ENCODE measurements around the gene CFAP107. TPM values are rescaled to one million over a fixed set of nuclear protein-coding genes. Genes with fewer than 3 reads are reported as not detected.
"Not testable (repeated sequence)": the region's sequence is repeated elsewhere in the genome, so short reads cannot be mapped to it uniquely, and the experiment has no call there.

The CFAP107 gene
- total RNA-seq, 6 donors from 2014 or later = 0.76 to 6.2 (median 3.4) TPM; not detected in 1

DNA sequence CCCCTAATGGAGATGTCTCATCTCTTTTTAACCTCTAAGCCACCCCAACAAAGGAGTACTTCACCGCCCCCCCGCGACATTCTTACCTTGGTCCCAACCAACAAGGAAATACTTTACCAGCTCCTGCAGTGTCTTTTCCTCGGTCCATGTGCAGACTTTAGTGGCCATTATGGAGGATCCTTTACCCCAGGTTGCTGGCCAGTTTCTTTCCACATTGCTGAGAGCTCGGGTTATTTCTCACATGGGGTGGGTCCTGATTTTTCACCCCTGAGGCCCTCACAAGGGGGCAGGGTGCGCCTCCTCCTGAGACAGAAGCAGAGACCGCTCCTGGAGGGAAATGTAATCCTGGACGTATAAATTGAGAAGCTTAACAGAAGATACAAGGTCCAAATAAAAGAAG, 33.1 kb upstream of the CFAP107 start:
- Histone ChIP-seq H3K4me3 (no peak overlapping the region), H3K27ac (no peak overlapping the region), H3K4me1 (no peaks in the 10 kb centered on the region), H3K27me3 (no peaks in the 10 kb centered on the region), H3K36me3 (no peaks in the 10 kb centered on the region), H3K9me3 (no peaks in the 10 kb centered on the region)
- no peak for DNase-seq
- 78 to 90% methylated on average over 8 of the region's 8 CpGs for WGBS, 2 donors
- TF ChIP-seq CTCF (IDR thresholded peaks at IDR 0.05) = no peak
- TF ChIP-seq EP300 (IDR thresholded peaks at IDR 0.05) = no peak
- ATAC-seq (ENCODE audit: low FRiP score in 2 of 2) = no peak

DNA sequence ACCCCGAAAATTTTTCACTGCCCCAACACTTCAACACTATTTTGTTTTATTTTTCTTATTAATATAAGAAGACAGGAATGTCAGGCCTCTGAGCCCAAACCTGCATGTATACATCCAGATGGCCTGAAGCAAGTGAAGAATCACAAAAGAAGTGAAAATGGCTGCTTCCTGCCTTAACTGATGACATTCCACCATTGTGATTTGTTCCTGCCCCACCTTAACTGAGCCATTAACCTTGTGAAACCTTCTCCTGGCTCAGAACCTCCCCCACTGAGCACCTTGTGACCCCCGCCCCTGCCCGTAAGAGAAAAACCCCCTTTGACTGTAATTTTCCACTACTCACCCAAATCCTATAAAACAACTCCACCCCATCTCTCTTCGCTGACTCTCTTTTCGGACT, 32.3 kb upstream of the CFAP107 start:
- not testable (repeated sequence) for H3K4me3 ChIP-seq; H3K27ac ChIP-seq; H3K27me3 ChIP-seq; H3K36me3 ChIP-seq; H3K4me1 ChIP-seq; DNase-seq; H3K9me3 ChIP-seq; ATAC-seq (ENCODE audit: low FRiP score in 2 of 2)
- WGBS, 2 donors = 83 to 84% methylated on average over 5 of the region's 5 CpGs

DNA sequence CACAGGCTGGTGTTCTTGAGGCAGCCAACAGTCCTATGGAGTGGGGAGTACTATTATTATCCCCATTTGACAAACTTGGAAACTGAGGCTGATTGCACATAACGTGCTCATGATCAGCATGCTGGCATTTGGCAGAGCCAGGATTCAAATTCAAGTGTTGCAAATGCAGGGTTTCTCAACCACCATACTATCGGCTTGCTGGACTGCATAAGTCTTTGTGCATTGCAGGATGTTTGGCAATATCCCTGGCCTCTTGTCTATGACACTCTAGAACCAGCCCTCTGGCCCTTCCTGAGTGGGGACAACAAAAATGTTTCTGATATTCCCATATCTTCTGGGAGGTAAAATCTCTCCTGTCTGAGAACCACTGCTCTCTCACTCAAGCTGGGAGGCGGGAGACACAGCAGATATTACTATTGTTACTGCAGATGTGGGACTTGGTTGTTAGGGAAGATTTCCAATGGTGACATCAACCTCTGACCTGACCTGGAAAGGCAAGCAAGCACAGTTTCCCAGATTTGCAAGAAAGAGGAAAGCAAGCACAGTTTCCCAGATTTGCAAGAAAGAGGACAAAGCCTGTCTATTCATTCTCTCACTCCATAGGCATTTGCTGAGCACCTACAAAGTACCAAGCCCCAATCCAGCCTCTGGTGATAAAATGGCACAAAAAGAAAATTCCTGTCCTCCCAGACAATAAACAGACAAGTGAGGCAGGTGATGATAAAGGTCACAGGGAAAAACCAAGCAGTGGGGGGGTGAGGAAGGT, 31.1 kb upstream of the CFAP107 start:
- Histone ChIP-seq H3K4me3 (no peak overlapping the region), H3K4me1 (no peaks in the 10 kb centered on the region), H3K9me3 (no peaks in the 10 kb centered on the region), H3K36me3 (no peaks in the 10 kb centered on the region), H3K27ac (no peak overlapping the region), H3K27me3 (no peaks in the 10 kb centered on the region)
- ATAC-seq (ENCODE audit: low FRiP score in 2 of 2) (peak in 1 of 2 donors; percentile 30), DNase-seq (no peak)
- no peak for TF ChIP-seq POLR2AphosphoS5 (IDR thresholded peaks at IDR 0.05)
- no peak for TF ChIP-seq EP300 (IDR thresholded peaks at IDR 0.05)
- TF ChIP-seq POLR2A (IDR thresholded peaks at IDR 0.05) = no peak
- no peak for TF ChIP-seq CTCF (IDR thresholded peaks at IDR 0.05)
- 50 to 63% methylated on average over 3 of the region's 3 CpGs for WGBS, 2 donors

DNA sequence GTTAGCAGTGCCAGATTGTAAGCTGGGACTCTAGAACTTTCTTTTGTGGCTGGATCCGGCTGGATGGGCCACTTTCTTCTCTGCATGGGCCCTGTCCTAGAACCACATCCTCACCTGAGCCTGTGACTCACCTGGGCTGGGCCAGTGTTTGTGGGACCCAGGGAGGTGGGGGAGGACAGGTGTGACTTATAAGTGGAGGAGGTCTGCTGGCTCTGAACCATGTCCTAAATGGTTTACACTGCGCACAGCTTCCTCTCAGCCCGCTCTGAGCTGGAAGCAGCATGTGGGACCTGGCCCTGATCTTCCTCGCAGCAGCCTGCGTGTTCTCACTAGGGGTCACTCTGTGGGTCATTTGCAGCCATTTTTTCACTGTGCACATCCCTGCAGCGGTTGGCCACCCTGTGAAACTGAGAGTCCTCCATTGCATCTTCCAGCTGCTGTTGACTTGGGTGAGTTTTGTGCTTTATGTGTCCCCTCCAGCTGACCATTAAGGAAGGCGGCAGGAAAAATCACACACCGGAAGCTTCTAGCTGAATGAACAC, 30.0 kb upstream of the CFAP107 start, which contains the start of gene AADACL3:
Gene AADACL3, plus strand, starts transcription at position 215 of the 542 bp plus-strand sequence. Its CDS starts 67 bp downstream, at position 282.
- Histone ChIP-seq H3K27ac (no peak within 1 kb of the TSS), H3K4me1 (no peaks in the 10 kb centered on the region), H3K9me3 (no peaks in the 10 kb centered on the region), H3K36me3 (no peaks in the 10 kb centered on the region), H3K27me3 (no peaks in the 10 kb centered on the region), H3K4me3 (no peak within 1 kb of the TSS)
- whole genome bisulfite sequencing, 2 donors = 85 to 88% methylated on average over 7 to 8 of the region's 8 CpGs
- DNase-seq (no peak), ATAC-seq (ENCODE audit: low FRiP score in 2 of 2) (no peak)
- TF ChIP-seq CTCF (IDR thresholded peaks at IDR 0.05) (no peak), EP300 (IDR thresholded peaks at IDR 0.05) (no peak)

DNA sequence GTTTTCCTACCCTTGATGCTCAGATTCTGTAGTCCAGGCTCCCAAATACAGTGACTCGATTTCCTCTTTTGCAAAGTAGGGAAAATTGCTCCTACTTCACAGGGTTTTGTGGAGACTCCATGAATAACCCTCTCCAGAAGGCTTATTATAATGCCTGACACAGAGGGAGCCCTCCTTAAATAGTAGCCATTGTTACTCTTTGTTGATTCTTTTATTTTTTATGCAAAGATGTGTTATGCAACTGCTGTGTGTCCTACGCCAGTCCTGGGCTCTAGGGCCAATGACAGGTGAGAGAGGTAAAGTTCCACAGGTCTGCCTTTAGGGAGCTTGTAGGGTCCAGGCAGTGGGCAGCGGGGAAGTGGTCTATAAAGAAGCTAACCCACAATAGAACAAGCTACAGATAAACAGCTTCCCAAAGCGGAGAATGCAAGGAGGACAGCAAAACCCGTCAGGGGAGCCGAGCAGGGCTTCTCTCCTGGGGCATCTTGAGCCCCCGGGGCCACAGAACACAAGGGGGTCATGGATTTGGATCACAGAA, 28.6 kb upstream of the CFAP107 start:
- no peak for ATAC-seq (ENCODE audit: low FRiP score in 2 of 2)

More for the DNA sequence above, 28.6 kb upstream of the CFAP107 start:
- H3K36me3 ChIP-seq = no peaks in the 10 kb centered on the region
- no peak overlapping the region for H3K27ac ChIP-seq
- H3K4me1 ChIP-seq = no peaks in the 10 kb centered on the region
- no peaks in the 10 kb centered on the region for H3K27me3 ChIP-seq
- no peak for TF ChIP-seq POLR2AphosphoS5 (IDR thresholded peaks at IDR 0.05)
- TF ChIP-seq CTCF (IDR thresholded peaks at IDR 0.05) = no peak
- no peak for TF ChIP-seq EP300 (IDR thresholded peaks at IDR 0.05)
- no peak for TF ChIP-seq POLR2A (IDR thresholded peaks at IDR 0.05)
- no peak overlapping the region for H3K4me3 ChIP-seq
- no peaks in the 10 kb centered on the region for H3K9me3 ChIP-seq
- WGBS, 2 donors = 78 to 84% methylated on average over 7 of the region's 7 CpGs
- DNase-seq = no peak
